OCI-LY3 (cell line): Measurements from ENCODE around the gene ARHGEF28.

Experiments used
- H2AFZ ChIP-seq: fragments of 200-600, 300-600 bp; shearing (Covaris generic); 2 replicates; pipeline ENCODE4 v1.6.0; 2014; ENCODE audit warnings: antibody characterized with exemption, low read depth, low read length
- H3K27ac ChIP-seq: fragments of 200-600, 300-600 bp; sonication (generic); 2 replicates; pipeline ENCODE4 v1.5.1; 2014; ENCODE audit warnings: mild to moderate bottlenecking, low read length, moderate library complexity, mixed read lengths
- H3K27me3 ChIP-seq: fragments of 200-600, 300-600 bp; sonication (generic); 2 replicates; pipeline ENCODE4 v1.6.1; 2014; ENCODE audit warnings: low read depth, low read length, mixed read lengths
- H3K36me3 ChIP-seq: fragments of 200-600, 300-600 bp; sonication (generic); replicated peaks from 2 replicates; pipeline ENCODE3; 2014; ENCODE audit warnings: low read depth, low read length, mixed read lengths
- H3K4me1 ChIP-seq: fragments of 300-600, 200-600 bp; sonication (generic); 2 replicates; pipeline ENCODE4 v1.6.1; 2014; ENCODE audit warnings: low read length, mixed read lengths
- H3K4me2 ChIP-seq: fragments of 200-600, 300-600 bp; sonication (generic); 2 replicates; pipeline ENCODE4 v1.6.1; 2014; ENCODE audit warnings: low read length, mixed read lengths
- H3K4me3 ChIP-seq: fragments of 300-600, 200-600 bp; sonication (generic); 2 replicates; pipeline ENCODE4 v1.5.1; 2014; ENCODE audit warnings: antibody characterized with exemption, mild to moderate bottlenecking, low read length, moderate library complexity
- H3K79me2 ChIP-seq: fragments of 300-600, 200-600 bp; shearing (Covaris generic); 2 replicates; pipeline ENCODE4 v1.6.1; 2014; ENCODE audit warnings: mild to moderate bottlenecking, low read length, mixed read lengths
- H3K9ac ChIP-seq: fragments of 300-600, 200-600 bp; shearing (Covaris generic); 2 replicates; pipeline ENCODE4 v1.6.0; 2014; ENCODE audit warnings: mild to moderate bottlenecking, low read length, moderate library complexity
- H3K9me3 ChIP-seq: fragments of 200-600, 300-600 bp; shearing (Covaris generic); 2 replicates; pipeline ENCODE4 v1.6.1; 2014; ENCODE audit warnings: low read length, mixed read lengths; ENCODE audit not compliant: insufficient read depth
- H4K20me1 ChIP-seq: fragments of 200-600, 300-600 bp; sonication (generic); 2 replicates; pipeline ENCODE4 v1.6.1; 2016; ENCODE audit warnings: low read length, mixed read lengths; ENCODE audit not compliant: insufficient read depth
- EZH2phosphoT487 ChIP-seq: fragments of 200-600 bp; shearing (Covaris generic); IDR thresholded peaks from 2 replicates; pipeline ENCODE4 v1.6.1; 2018; ENCODE audit warnings: antibody characterized with exemption, mixed run types, low read depth
- TF ChIP-seq, protein P1 (sequence below): fragments of 200-600, 300-600 bp; sonication (generic); IDR thresholded peaks from 2 replicates; pipeline ENCODE4 v1.5.1; 2014; ENCODE audit warnings: antibody characterized with exemption, low read length, low read depth

The ARHGEF28 gene

DNA sequence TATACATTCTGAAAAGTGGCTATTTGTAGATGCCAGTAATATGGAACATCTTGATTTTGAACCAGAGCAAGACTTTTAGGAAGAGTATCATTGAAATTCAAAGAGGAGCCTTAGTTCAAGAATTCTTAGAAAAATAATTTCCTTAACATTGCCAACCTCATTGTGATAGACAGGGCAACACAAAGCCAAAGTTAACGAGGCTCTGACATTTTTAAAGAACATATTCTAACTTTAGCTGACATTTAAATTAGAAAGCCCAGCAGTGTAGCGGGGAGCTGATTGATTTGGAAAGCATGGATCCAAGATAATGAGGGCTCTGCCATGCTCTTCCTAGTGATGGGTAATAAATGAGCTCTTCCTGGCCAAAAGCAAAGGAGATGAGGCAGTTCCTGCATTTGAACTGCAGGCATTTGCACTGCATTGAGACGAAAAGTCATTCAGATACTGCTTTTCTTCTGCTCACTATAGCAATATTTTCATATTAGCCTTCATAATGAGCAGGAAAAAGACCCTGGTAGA, 325.0 kb downstream of the ARHGEF28 start:
- Histone ChIP-seq H3K27ac (no peak overlapping the region), H3K4me2 (no peak overlapping the region), H3K9ac (no peak overlapping the region), H4K20me1 (no peaks in the 10 kb centered on the region), H3K9me3 (no peaks in the 10 kb centered on the region), H3K36me3 (no peaks in the 10 kb centered on the region), H2AFZ (no peak overlapping the region), H3K27me3 (0 out of 2 replicates have a peak, but pooled peaks cover 7% of the 10 kb centered on the region), H3K79me2 (no peaks in the 10 kb centered on the region), H3K4me1 (no peaks in the 10 kb centered on the region), H3K4me3 (no peak overlapping the region)
- TF ChIP-seq EZH2phosphoT487 = no peak
- TF ChIP-seq, protein P1, sequence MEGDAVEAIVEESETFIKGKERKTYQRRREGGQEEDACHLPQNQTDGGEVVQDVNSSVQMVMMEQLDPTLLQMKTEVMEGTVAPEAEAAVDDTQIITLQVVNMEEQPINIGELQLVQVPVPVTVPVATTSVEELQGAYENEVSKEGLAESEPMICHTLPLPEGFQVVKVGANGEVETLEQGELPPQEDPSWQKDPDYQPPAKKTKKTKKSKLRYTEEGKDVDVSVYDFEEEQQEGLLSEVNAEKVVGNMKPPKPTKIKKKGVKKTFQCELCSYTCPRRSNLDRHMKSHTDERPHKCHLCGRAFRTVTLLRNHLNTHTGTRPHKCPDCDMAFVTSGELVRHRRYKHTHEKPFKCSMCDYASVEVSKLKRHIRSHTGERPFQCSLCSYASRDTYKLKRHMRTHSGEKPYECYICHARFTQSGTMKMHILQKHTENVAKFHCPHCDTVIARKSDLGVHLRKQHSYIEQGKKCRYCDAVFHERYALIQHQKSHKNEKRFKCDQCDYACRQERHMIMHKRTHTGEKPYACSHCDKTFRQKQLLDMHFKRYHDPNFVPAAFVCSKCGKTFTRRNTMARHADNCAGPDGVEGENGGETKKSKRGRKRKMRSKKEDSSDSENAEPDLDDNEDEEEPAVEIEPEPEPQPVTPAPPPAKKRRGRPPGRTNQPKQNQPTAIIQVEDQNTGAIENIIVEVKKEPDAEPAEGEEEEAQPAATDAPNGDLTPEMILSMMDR = no peak

DNA sequence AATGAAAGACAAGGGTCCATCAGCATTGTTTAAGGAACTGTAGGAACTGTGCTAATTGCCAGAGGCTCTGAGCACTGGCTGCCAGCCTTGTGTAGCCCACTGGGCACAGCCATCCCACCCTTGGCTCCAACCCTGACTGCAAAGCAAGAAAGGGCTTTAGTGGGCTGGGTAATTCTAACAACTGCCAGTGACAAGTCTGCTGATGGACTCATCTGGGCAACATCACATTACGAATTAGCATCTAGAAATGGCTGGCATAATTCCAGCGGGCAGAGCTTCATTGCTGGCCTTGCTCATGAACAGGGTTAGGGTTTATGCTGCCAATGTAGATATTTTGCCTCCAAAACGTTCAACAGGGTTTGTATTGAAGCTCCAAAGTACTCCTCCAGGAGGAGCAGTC, 326.9 kb downstream of the ARHGEF28 start:
- Histone ChIP-seq H3K27me3 (no peaks in the 10 kb centered on the region), H3K9ac (no peak overlapping the region), H3K4me2 (no peak overlapping the region), H3K9me3 (no peaks in the 10 kb centered on the region), H3K4me3 (no peak overlapping the region), H3K4me1 (no peaks in the 10 kb centered on the region), H3K27ac (no peak overlapping the region), H3K79me2 (no peaks in the 10 kb centered on the region), H4K20me1 (no peaks in the 10 kb centered on the region), H3K36me3 (no peaks in the 10 kb centered on the region), H2AFZ (no peak overlapping the region)
- TF ChIP-seq EZH2phosphoT487 = no peak
- TF ChIP-seq, protein P1 = no peak

DNA sequence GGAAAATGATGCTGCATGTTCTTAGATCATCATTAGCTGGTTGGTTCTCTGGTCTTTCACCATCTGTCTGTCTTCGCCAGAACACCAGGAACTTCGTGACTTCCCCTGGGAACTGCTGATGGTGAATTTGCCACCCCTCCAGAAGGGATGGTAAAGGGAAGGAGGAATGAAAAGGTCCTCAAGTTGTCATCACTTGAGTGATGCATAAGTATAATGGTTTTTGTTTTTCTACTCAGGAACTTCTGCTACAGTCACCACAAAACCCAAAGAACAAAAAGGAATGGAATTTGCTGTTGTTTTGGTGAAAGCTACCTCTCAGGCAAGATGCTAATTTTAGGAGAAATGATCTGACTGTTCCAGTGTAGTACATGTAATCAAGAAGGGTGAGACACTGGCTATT, 328.4 kb downstream of the ARHGEF28 start:
- no peak overlapping the region for H3K4me2 ChIP-seq
- H3K36me3 ChIP-seq = no peaks in the 10 kb centered on the region
- H3K4me1 ChIP-seq = peaks cover 6% of the 10 kb centered on the region; the same call in 1 of the 2 replicates
- H3K9me3 ChIP-seq = no peaks in the 10 kb centered on the region
- no peak overlapping the region for H3K27ac ChIP-seq
- no peaks in the 10 kb centered on the region for H4K20me1 ChIP-seq
- H3K9ac ChIP-seq = no peak overlapping the region
- H3K79me2 ChIP-seq = no peaks in the 10 kb centered on the region
- H3K27me3 ChIP-seq = no peaks in the 10 kb centered on the region
- TF ChIP-seq EZH2phosphoT487 = no peak
- TF ChIP-seq, protein P1 = no peak
- H3K4me3 ChIP-seq = no peak overlapping the region
- no peak overlapping the region for H2AFZ ChIP-seq

DNA sequence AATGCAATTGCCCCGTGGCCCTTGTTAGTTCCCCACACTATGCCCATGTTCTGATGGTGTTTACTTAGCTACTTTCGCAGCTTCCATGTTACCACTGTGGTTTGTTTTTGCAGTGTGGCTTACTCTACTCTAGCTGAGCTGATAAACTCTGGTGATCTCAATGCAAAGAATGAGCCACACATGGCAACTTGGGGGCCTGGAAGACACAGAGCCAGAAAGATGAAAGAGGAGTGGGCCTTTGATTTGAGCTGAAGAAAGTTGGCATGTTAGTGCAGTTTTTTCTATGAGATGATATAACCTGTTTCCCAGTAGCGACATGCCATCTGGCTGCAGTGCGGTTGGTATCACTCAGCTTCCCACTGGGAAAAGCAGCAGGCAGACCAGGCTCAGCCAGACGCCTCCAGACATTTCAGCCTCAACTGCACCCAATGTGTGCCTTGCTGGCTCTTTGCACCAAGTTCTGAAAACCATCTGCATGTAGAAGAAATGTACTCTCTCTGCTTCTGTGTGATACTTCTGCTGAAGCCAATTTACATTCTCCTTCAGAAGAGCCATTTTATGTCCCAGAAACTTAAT, 329.4 kb downstream of the ARHGEF28 start:
- no peak overlapping the region for H3K27ac ChIP-seq
- TF ChIP-seq, protein P1 = no peak
- TF ChIP-seq EZH2phosphoT487 = no peak

More for the DNA sequence above, 329.4 kb downstream of the ARHGEF28 start:
- H2AFZ ChIP-seq = no peak overlapping the region
- no peak overlapping the region for H3K9ac ChIP-seq
- no peak overlapping the region for H3K4me2 ChIP-seq
- no peaks in the 10 kb centered on the region for H3K27me3 ChIP-seq
- H3K4me3 ChIP-seq = no peak overlapping the region
- no peaks in the 10 kb centered on the region for H3K79me2 ChIP-seq
- H3K4me1 ChIP-seq = peaks cover 14% of the 10 kb centered on the region
- H3K9me3 ChIP-seq = no peaks in the 10 kb centered on the region
- H3K36me3 ChIP-seq = no peaks in the 10 kb centered on the region
- H4K20me1 ChIP-seq = no peaks in the 10 kb centered on the region
